Activated naive CD4-positive, alpha-beta T cell treated with anti-CD3 and anti-CD28 coated beads for 36 hours (primary cell): ENCODE measurements around the gene AIFM1. TPM values are rescaled to one million over a fixed set of nuclear protein-coding genes. Genes with fewer than 3 reads are reported as not detected.

Experiments used
- CTCF ChIA-PET: fragments of 350-600 bp; sonication (Branson Sonifier 250); formaldehyde crosslinking; loops from one replicate; lab custom pipeline; 2021; ENCODE audit warnings: antibody characterized with exemption; lab: Charles Lee
- DNase-seq: peaks from one replicate; pipeline ENCODE4 v3.0.0-alpha.2; 2020
- H3K27ac Mint-ChIP-seq: one replicate; pipeline ENCODE4 v1.8.0; 2021; ENCODE audit warnings: mild to moderate bottlenecking, mixed read lengths
- H3K27me3 Mint-ChIP-seq: one replicate; pipeline ENCODE4 v1.8.0; 2021; ENCODE audit warnings: low read depth, mixed read lengths
- H3K36me3 Mint-ChIP-seq: one replicate; pipeline ENCODE4 v1.8.0; 2021; ENCODE audit warnings: low read depth, mixed read lengths
- H3K4me1 Mint-ChIP-seq: one replicate; pipeline ENCODE4 v1.8.0; 2021; ENCODE audit warnings: low read depth, mixed read lengths
- H3K4me3 Mint-ChIP-seq: one replicate; pipeline ENCODE4 v1.8.0; 2021; ENCODE audit warnings: mild to moderate bottlenecking, moderate library complexity, mixed read lengths
- H3K9me3 Mint-ChIP-seq: one replicate; pipeline ENCODE4 v1.8.0; 2021; ENCODE audit warnings: mixed read lengths
- intact Hi-C: fragments of 100-400 bp; cut with micrococcal nuclease; formaldehyde crosslinking; loops from one replicate; pipeline ENCODE4 v1.15.1; 2023
- total RNA-seq, 2 experiments: library from RNA; stranded (reverse); gene quantifications; one replicate each; pipeline ENCODE4 v1.2.3, GENCODE V29; 2021

The AIFM1 gene
- total RNA-seq, 2 experiments from 2014 or later = 59.4 to 63.1 TPM

GRCh38 chrX:130179170-130179569 lies 13.5 kb upstream of the AIFM1 start:
- no peaks in the 10 kb centered on the region for H3K27me3 Mint-ChIP-seq
- no peak overlapping the region for H3K4me3 Mint-ChIP-seq
- peaks cover 11% of the 10 kb centered on the region for H3K36me3 Mint-ChIP-seq
- peak overlapping the region; percentile 46 for H3K27ac Mint-ChIP-seq
- H3K9me3 Mint-ChIP-seq = no peaks in the 10 kb centered on the region
- peaks cover 56% of the 10 kb centered on the region for H3K4me1 Mint-ChIP-seq
- intact Hi-C loops = loop anchor here (10.0 kb wide), 1 partner anchor 334 kb away; the partner anchor contains the start of gene ZDHHC9
- DNase-seq = no peak
- CTCF ChIA-PET = no interaction called here

GRCh38 chrX:130176942-130177341 lies 11.3 kb upstream of the AIFM1 start:
- CTCF ChIA-PET = interaction anchor here (1.1 to 1.2 kb wide), 2 partner anchors 9 to 27 kb away, joined by 3 read pairs; no protein-coding TSS in a partner anchor
- Mint-ChIP-seq H3K27ac (peak overlapping the region; percentile 72), H3K4me3 (peak overlapping the region; percentile 3), H3K4me1 (peaks cover 52% of the 10 kb centered on the region), H3K36me3 (peaks cover 9% of the 10 kb centered on the region), H3K9me3 (no peaks in the 10 kb centered on the region), H3K27me3 (no peaks in the 10 kb centered on the region)
- DNase-seq = no peak
- intact Hi-C loops = loop anchor here (10.0 kb wide), 1 partner anchor 332 kb away; the partner anchor contains the start of gene ZDHHC9

DNA sequence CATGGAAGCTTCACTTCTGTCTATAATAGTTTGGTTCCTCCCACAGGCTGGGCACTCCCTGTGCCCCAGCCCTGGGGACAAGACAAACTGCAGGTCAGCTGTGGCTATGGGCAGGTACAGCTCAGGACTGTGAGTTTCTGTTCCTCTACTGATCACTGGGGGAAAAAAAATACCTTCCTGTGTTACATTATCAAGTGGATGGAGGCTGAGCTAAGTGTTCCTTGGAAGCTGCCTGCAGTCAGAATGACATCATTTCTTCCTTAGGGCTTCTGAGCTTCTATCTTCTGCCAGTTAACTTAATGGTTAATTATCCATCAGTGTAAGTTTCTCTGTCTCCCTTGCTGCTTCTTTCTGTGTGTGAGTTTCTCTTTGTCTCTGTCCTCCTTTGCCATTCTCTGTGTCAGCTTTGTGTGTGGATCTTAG lies 10.7 kb upstream of the AIFM1 start:
- no peaks in the 10 kb centered on the region for H3K27me3 Mint-ChIP-seq

DNA sequence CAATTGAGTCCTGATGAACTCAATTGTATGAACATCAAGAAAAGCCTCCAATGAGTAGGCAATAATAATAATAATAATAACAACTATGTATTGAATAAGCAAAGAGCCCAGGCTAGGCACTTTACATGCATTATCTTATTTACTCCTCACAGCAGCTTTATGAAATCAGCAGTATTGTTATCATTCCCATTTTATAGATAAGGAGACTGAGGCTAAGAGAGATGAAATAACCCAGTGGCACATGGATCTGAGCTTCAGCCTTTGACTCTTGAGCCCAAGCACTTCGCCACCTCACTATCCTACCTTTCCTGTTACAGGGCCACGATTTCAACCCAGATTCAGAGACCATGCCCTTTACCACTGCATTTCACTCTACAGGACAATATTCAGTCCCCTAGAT lies 9.3 kb upstream of the AIFM1 start:
- CTCF ChIA-PET = interaction anchor here (1.1 to 1.6 kb wide), 4 partner anchors 17 to 94 kb away, joined by 3 to 7 read pairs (median 5); no protein-coding TSS in a partner anchor
- H3K4me3 Mint-ChIP-seq = no peak overlapping the region

More for the DNA sequence above, 10.7 kb upstream of the AIFM1 start:
- Mint-ChIP-seq H3K36me3 (peaks cover 9% of the 10 kb centered on the region), H3K27ac (peak overlapping the region; percentile 72), H3K9me3 (no peaks in the 10 kb centered on the region), H3K4me1 (peaks cover 52% of the 10 kb centered on the region), H3K4me3 (peak overlapping the region; percentile 3)
- no peak for DNase-seq
- CTCF ChIA-PET = interaction anchor here (1.1 to 1.6 kb wide), 4 partner anchors 10 to 84 kb away, joined by 3 to 7 read pairs (median 4); no protein-coding TSS in a partner anchor
- intact Hi-C loops = loop anchor here (10.0 kb wide), 1 partner anchor 332 kb away; the partner anchor contains the start of gene ZDHHC9

GRCh38 chrX:130174045-130174704 lies 8.5 kb upstream of the AIFM1 start:
- Mint-ChIP-seq H3K27me3 (no peaks in the 10 kb centered on the region), H3K27ac (peak overlapping the region; percentile 94), H3K36me3 (peaks cover 9% of the 10 kb centered on the region), H3K4me1 (peaks cover 45% of the 10 kb centered on the region), H3K9me3 (no peaks in the 10 kb centered on the region), H3K4me3 (peak overlapping the region; percentile 87)
- CTCF ChIA-PET = interaction anchor here (0.6 to 1.4 kb wide), 4 partner anchors 12 to 93 kb away, joined by 3 to 6 read pairs (median 3); no protein-coding TSS in a partner anchor
- DNase-seq = no peak
- intact Hi-C loops = loop anchor here (5.0 to 10.0 kb wide), 2 partner anchors 329 to 728 kb away; partner anchors contain the start of genes ENOX2 and ZDHHC9

More for the DNA sequence above, 9.3 kb upstream of the AIFM1 start:
- no peak for DNase-seq
- peak overlapping the region; percentile 94 for H3K27ac Mint-ChIP-seq
- H3K27me3 Mint-ChIP-seq = no peaks in the 10 kb centered on the region
- intact Hi-C loops = loop anchor here (5.0 to 10.0 kb wide), 2 partner anchors 330 to 727 kb away; partner anchors contain the start of genes ENOX2 and ZDHHC9
- H3K36me3 Mint-ChIP-seq = peaks cover 9% of the 10 kb centered on the region
- no peaks in the 10 kb centered on the region for H3K9me3 Mint-ChIP-seq
- H3K4me1 Mint-ChIP-seq = peaks cover 53% of the 10 kb centered on the region

DNA sequence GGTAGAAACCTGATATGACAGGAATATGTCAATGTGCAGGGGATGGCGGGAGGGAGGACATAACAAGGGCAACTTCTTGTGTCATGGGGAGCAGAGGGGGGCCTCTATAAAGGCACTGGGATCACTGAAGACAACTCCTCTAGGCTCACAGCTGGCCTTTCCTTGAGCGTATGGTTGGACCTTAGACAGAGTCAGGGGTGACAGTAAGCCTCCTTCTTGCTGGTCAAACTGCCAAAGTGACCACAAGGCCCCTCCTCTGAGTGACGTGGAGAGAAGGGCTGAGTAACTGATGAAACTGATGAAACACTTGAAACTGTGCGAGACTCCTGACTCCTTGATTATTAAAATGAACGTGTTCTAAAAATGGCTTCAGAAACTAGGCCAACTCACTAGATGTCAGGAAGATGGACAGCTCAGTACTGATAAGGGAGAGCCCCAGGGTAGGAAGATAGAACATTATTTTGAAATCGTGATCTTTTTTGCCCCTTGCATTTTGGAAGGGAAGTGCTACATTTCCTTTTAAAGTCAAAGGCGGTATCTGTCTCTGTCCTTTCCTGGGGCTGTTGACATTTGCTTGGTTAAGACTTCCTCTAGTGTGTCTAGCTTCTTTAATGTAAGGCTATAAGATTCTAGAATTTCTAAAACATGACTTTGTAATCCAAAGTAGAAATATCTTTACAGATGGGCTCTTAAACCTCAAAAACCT lies 7.7 kb upstream of the AIFM1 start:
- peaks cover 45% of the 10 kb centered on the region for H3K4me1 Mint-ChIP-seq
- H3K36me3 Mint-ChIP-seq = peaks cover 9% of the 10 kb centered on the region
- peak overlapping the region; percentile 94 for H3K27ac Mint-ChIP-seq
- no peaks in the 10 kb centered on the region for H3K27me3 Mint-ChIP-seq
- CTCF ChIA-PET = interaction anchor here (1.3 to 1.4 kb wide), 2 partner anchors 13 to 18 kb away, joined by 3 to 6 read pairs; no protein-coding TSS in a partner anchor
- H3K4me3 Mint-ChIP-seq = peak overlapping the region; percentile 87
- DNase-seq = peak; percentile 68
- intact Hi-C loops = loop anchor here (1.0 to 10.0 kb wide), 8 partner anchors 10 to 729 kb away; partner anchors contain the start of genes ENOX2 and ZDHHC9
- H3K9me3 Mint-ChIP-seq = no peaks in the 10 kb centered on the region

GRCh38 chrX:130172127-130172845 lies 6.6 kb upstream of the AIFM1 start:
- no peaks in the 10 kb centered on the region for H3K27me3 Mint-ChIP-seq
- no peaks in the 10 kb centered on the region for H3K36me3 Mint-ChIP-seq
- CTCF ChIA-PET = no interaction called here
- no peaks in the 10 kb centered on the region for H3K9me3 Mint-ChIP-seq
- intact Hi-C loops = loop anchor here (2.0 to 10.0 kb wide), 4 partner anchors 63 to 730 kb away; partner anchors contain the start of genes ENOX2 and ZDHHC9
- DNase-seq = no peak
- peak overlapping the region; percentile 94 for H3K27ac Mint-ChIP-seq
- H3K4me3 Mint-ChIP-seq = peak overlapping the region; percentile 87
- peaks cover 37% of the 10 kb centered on the region for H3K4me1 Mint-ChIP-seq

DNA sequence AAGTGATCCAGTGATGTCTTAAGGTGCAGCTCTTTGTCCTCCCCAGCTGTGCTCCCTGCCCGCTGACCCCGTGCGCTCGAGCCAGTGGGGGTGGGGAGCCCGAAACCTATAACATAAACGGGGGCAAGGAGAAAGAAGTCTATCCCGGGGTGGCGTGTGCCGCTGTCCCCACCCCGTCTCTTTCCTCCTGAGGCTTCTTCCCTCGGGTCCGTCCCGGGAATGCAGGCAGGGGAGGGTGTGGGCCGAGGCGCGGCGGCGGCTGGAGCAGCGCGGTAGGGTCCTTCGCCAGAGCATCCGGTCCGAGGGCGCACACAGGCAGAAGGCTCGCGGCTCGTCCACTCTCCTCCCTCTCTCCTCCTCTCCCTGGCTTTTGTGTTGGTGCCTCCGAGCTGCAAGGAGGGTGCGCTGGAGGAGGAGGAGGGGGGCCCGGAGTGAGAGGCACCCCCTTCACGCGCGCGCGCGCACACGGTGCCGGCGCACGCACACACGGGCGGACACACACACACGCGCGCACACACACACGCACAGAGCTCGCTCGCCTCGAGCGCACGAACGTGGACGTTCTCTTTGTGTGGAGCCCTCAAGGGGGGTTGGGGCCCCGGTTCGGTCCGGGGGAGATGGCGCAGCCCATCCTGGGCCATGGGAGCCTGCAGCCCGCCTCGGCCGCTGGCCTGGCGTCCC lies 5.9 kb upstream of the AIFM1 start, which contains the start of gene RAB33A:
TSS of gene RAB33A (plus strand) at position 517 of the 681 bp plus-strand sequence. CDS start at position 618, 101 bp downstream.
- no peaks in the 10 kb centered on the region for H3K9me3 Mint-ChIP-seq
- H3K4me3 Mint-ChIP-seq = peak within 1 kb of the TSS; percentile 87
- H3K27me3 Mint-ChIP-seq = no peaks in the 10 kb centered on the region
- peaks cover 37% of the 10 kb centered on the region for H3K4me1 Mint-ChIP-seq
- CTCF ChIA-PET = no interaction called here
- intact Hi-C loops = loop anchor here (2.0 to 10.0 kb wide), 5 partner anchors 63 to 731 kb away; partner anchors contain the start of genes ENOX2, ZDHHC9 and ZNF280C
- no peaks in the 10 kb centered on the region for H3K36me3 Mint-ChIP-seq
- DNase-seq = peak; percentile 32
- peak within 1 kb of the TSS; percentile 94 for H3K27ac Mint-ChIP-seq

GRCh38 chrX:130170752-130171445 lies 5.3 kb upstream of the AIFM1 start:
- peak overlapping the region; percentile 87 for H3K4me3 Mint-ChIP-seq
- no peaks in the 10 kb centered on the region for H3K9me3 Mint-ChIP-seq
- CTCF ChIA-PET = no interaction called here
- H3K4me1 Mint-ChIP-seq = peaks cover 31% of the 10 kb centered on the region
- DNase-seq = peak; percentile 77
- H3K36me3 Mint-ChIP-seq = no peaks in the 10 kb centered on the region
- H3K27me3 Mint-ChIP-seq = no peaks in the 10 kb centered on the region
- peak overlapping the region; percentile 94 for H3K27ac Mint-ChIP-seq
- intact Hi-C loops = loop anchor here (2.0 to 10.0 kb wide), 3 partner anchors 98 to 731 kb away; partner anchors contain the start of genes ENOX2, ZDHHC9 and ZNF280C

GRCh38 chrX:130167040-130167439 lies 1.4 kb upstream of the AIFM1 start:
- H3K9me3 Mint-ChIP-seq = no peaks in the 10 kb centered on the region
- no peak for DNase-seq
- peak overlapping the region; percentile 93 for H3K4me3 Mint-ChIP-seq
- peaks cover 33% of the 10 kb centered on the region for H3K4me1 Mint-ChIP-seq
- H3K27ac Mint-ChIP-seq = peak overlapping the region; percentile 92
- no peaks in the 10 kb centered on the region for H3K27me3 Mint-ChIP-seq
- no peaks in the 10 kb centered on the region for H3K36me3 Mint-ChIP-seq
- intact Hi-C loops = loop anchor here (2.0 to 5.0 kb wide), 2 partner anchors 16 to 170 kb away; partner anchors contain the start of gene SLC25A14
- CTCF ChIA-PET = interaction anchor here (1.0 kb wide), 1 partner anchor 21 kb away, joined by 3 read pairs; no protein-coding TSS in a partner anchor
